Measurements from ENCODE around the gene SELENOS.

Gene SELENOS, protein sequence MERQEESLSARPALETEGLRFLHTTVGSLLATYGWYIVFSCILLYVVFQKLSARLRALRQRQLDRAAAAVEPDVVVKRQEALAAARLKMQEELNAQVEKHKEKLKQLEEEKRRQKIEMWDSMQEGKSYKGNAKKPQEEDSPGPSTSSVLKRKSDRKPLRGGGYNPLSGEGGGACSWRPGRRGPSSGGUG

DNA sequence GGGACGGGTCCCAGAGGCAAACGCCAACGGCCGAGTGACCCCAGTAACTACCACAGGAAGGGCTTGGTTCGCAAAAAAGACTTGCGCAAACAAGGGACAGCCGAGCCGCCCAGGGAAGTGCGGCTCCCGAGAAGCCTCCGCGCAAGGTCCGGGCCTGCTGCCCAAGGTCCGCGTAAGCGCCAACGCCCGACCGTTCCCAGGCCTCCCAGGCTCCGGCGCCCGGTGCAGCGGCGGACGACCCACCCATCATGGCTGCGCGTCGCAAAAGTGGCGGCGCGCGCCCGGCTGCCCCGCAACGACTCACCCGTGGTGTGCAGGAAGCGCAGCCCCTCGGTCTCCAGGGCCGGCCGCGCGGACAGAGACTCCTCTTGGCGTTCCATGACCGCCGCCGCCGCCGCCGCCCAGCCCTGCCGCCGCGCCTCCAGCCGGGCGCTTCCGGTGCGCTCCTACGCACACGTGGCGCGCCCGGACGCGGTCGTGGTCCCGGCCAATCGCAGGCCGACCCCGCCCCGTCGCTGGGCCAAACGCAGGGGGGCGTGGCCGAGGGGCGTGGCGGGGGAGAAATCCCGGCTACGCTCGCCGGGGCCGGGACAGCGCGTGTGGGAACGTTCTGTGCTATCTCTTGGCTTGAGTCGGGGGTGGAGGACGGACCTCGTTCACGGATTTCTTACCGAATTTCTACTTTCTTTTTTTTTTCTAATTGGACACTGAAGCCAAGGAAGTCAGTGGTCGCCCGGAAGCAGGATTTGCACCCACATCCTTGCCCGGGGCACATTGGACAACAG, at the start of gene SELENOS:
Gene SELENOS (minus strand): TSS at position 448 of the 785 bp plus-strand sequence. CDS start 68 bp downstream, at position 380.
- peak; percentile 90 for DNase-seq (ENCODE audit: extremely low read depth, insufficient read length)
- TF ChIP-seq, protein P1, sequence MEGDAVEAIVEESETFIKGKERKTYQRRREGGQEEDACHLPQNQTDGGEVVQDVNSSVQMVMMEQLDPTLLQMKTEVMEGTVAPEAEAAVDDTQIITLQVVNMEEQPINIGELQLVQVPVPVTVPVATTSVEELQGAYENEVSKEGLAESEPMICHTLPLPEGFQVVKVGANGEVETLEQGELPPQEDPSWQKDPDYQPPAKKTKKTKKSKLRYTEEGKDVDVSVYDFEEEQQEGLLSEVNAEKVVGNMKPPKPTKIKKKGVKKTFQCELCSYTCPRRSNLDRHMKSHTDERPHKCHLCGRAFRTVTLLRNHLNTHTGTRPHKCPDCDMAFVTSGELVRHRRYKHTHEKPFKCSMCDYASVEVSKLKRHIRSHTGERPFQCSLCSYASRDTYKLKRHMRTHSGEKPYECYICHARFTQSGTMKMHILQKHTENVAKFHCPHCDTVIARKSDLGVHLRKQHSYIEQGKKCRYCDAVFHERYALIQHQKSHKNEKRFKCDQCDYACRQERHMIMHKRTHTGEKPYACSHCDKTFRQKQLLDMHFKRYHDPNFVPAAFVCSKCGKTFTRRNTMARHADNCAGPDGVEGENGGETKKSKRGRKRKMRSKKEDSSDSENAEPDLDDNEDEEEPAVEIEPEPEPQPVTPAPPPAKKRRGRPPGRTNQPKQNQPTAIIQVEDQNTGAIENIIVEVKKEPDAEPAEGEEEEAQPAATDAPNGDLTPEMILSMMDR (IDR thresholded peaks at IDR 0.05; ENCODE audit: insufficient read depth, low read length, poor library complexity, severe bottlenecking), result no peak
- H3K36me3 ChIP-seq (ENCODE audit: control insufficient read depth, insufficient read depth, low read length), result peaks cover 26% of the 10 kb centered on the region
- H3K4me3 ChIP-seq (replicated peaks; ENCODE audit: low read depth, low read length), result peak within 1 kb of the TSS; percentile 99
- H3K27me3 ChIP-seq (replicated peaks; ENCODE audit: control insufficient read depth, insufficient read depth, low read length), result no peaks in the 10 kb centered on the region

DNA sequence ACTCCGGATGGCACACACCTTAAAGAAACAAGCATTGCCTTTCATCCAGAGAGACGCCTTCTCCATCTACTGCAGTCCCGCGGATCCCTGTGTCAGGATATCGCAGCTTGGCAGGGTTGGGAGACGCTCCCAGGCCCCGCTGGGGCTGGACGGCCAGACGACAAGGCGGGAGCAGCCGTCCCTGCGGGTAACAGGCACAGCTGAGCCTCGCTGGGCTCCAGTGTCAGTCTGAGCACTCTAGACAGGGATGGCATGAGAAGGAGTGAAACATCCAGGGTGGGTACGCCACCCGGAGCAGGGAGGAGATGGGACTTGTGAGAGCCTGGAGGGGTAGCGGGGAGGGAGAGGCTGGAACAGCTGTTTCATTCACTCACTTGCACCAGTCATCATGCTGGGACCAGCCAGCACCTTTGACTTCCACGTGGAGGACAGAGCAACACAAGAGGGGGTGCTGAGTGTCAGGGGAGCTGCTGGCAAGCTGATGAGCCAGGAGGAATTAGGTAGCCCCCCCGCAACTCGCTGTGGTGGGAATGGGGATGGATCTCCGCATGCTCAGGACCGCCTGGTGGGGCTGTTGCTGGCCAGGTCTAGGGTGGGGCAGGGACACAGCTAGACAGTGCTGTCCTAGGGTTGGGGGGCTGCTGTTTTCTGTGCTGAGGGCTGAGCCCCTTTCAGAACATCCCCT, 49.3 kb upstream of the SELENOS start:
- Histone ChIP-seq H3K27me3 (replicated peaks; ENCODE audit: control insufficient read depth, insufficient read depth, low read length) (no peaks in the 10 kb centered on the region), H3K4me3 (replicated peaks; ENCODE audit: low read depth, low read length) (no peak overlapping the region), H3K36me3 (ENCODE audit: control insufficient read depth, insufficient read depth, low read length) (no peaks in the 10 kb centered on the region)
- DNase-seq (ENCODE audit: extremely low read depth, insufficient read length), result no peak
- TF ChIP-seq, protein P1 (IDR thresholded peaks at IDR 0.05; ENCODE audit: insufficient read depth, low read length, poor library complexity, severe bottlenecking), result no peak

DNA sequence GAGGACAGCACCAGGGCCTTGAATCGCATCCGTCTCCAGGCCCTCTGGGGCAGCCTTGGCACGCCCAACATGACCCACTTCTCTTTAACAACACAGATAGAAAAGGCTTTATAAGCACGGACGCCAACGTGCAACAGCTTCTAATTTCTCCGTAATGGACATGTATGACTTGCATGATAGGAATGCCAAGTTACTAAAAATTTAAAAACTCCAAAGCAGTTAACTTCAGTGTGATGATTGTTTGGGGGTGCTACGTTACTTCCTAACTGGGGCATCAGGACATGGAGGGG, 48.7 kb upstream of the SELENOS start:
- H3K4me3 ChIP-seq (replicated peaks; ENCODE audit: low read depth, low read length), result no peak overlapping the region
- H3K27me3 ChIP-seq (replicated peaks; ENCODE audit: control insufficient read depth, insufficient read depth, low read length), result no peaks in the 10 kb centered on the region; the same call in 1 of the 2 replicates
- TF ChIP-seq, protein P1 (IDR thresholded peaks at IDR 0.05; ENCODE audit: insufficient read depth, low read length, poor library complexity, severe bottlenecking), result no peak
- no peaks in the 10 kb centered on the region for H3K36me3 ChIP-seq (ENCODE audit: control insufficient read depth, insufficient read depth, low read length)
- DNase-seq (ENCODE audit: extremely low read depth, insufficient read length), result no peak

DNA sequence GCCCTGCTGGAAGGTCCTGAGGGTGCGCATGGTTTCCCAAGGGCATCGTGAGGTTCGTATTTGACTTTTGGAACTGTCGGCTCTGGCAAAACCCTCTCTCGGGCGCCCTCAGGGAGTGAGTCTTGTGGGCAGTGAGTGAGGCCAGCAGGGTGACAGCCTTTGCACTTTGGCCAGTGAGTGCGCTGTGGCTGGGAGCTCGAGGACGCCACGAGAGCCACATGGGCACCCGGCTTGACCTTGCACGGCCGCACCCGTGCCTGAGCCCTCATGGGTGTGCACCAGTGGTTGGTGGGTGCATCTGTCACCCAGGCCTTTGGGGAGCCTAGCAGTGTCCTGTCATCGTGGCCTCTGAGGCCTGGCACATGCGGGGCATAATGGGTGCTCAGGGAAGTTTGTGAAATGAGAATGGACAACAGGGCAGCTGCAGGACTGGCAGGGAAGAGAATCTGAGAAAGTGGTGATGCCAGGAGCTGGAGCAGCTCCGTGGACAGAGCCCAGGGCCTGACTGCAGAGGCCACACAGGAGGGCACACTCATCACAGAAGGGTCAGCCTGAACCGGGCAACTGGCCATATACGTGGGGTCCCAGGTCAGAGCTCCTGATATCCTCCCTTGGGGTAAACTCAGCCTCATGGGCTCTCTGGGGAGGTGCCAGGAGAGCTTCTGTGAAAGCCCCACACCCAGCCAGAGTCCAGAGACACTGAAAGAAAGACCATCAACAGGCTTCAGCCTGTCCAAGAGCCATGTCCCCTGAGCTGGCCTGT, 48.2 kb upstream of the SELENOS start:
- H3K36me3 ChIP-seq (ENCODE audit: control insufficient read depth, insufficient read depth, low read length), result no peaks in the 10 kb centered on the region
- peaks cover 2% of the 10 kb centered on the region; the same call in 1 of the 2 replicates for H3K27me3 ChIP-seq (replicated peaks; ENCODE audit: control insufficient read depth, insufficient read depth, low read length)
- TF ChIP-seq, protein P1 (IDR thresholded peaks at IDR 0.05; ENCODE audit: insufficient read depth, low read length, poor library complexity, severe bottlenecking), result no peak
- no peak overlapping the region for H3K4me3 ChIP-seq (replicated peaks; ENCODE audit: low read depth, low read length)
- DNase-seq (ENCODE audit: extremely low read depth, insufficient read length), result no peak

DNA sequence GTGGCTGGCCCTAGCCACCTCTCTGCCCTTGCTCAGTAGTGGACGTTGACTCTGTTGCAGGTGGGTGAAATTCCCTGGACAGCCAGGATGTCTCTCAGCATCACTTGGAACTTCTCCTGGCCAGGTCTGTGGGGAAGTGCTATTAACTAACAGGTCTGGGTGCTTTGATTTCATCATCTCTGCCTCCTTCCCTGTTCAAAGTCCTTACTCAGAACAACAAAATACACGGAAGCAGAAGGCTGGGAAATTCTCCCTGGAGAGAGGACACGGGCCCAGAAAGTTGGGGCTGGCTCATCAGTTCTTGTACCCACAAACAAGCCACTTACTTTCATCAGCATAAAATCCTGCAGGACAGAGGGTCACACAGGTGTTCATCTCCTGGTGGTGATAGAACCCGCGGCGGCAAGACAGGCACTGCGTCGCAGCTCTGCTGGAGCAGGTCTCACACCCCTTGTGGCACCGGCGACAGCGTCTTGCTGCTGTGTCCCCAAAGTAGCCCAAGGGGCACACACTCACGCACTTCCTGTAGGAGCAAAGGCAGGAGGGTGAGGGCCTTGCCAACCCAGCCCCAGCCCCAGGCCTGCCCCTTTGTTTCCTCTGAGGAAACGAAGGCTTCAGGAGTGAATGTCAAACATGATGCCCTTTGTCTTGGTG, 47.4 kb upstream of the SELENOS start:
- DNase-seq (ENCODE audit: extremely low read depth, insufficient read length), result no peak
- no peak overlapping the region for H3K4me3 ChIP-seq (replicated peaks; ENCODE audit: low read depth, low read length)
- TF ChIP-seq, protein P1 (IDR thresholded peaks at IDR 0.05; ENCODE audit: insufficient read depth, low read length, poor library complexity, severe bottlenecking), result no peak

More for the DNA sequence above, 47.4 kb upstream of the SELENOS start:
- Histone ChIP-seq H3K27me3 (replicated peaks; ENCODE audit: control insufficient read depth, insufficient read depth, low read length) (peaks cover 2% of the 10 kb centered on the region; the same call in 1 of the 2 replicates), H3K36me3 (ENCODE audit: control insufficient read depth, insufficient read depth, low read length) (no peaks in the 10 kb centered on the region)

All from GM06990 (cell line).